Panc1 (cell line): ENCODE data around the gene GSTM3. TPM values are rescaled to one million over a fixed set of nuclear protein-coding genes. Genes with fewer than 3 reads are reported as not detected.

Source experiments
- ATAC-seq: fragments of 200-7000 bp; cut with Tn5 transposase; 2 replicates; pipeline ENCODE4 v1.9.1; 2020; ENCODE audit warnings: mild to moderate bottlenecking, moderate library complexity
- BruUV-seq: library from RNA; stranded (reverse); fragments of 400-500 nt; replicated peaks from 2 replicates; lab custom pipeline; 2021; lab: Mats Ljungman, UMichigan
- CTCF ChIA-PET: fragments of 300-600 bp; sonication (Branson Sonifier 250); formaldehyde crosslinking; loops from one replicate; lab custom pipeline; 2022; ENCODE audit warnings: antibody characterized with exemption; lab: Charles Lee
- POLR2A ChIA-PET: fragments of 300-600 bp; sonication (Branson Sonifier 250); formaldehyde crosslinking; loops from one replicate; lab custom pipeline; 2022; ENCODE audit warnings: antibody characterized with exemption; lab: Charles Lee
- DNase-seq: peaks from one replicate; pipeline ENCODE4 v3.0.0-alpha.2; 2010; ENCODE audit warnings: low read depth, low spot score
- H3K27ac ChIP-seq: 2 replicates; pipeline ENCODE4 v1.5.1; 2011; ENCODE audit warnings: mild to moderate bottlenecking, low read length, inconsistent platforms
- H3K27me3 ChIP-seq: fragments of 200-500 bp; sonication (Bioruptor generic); 2 replicates; pipeline ENCODE4 v1.6.0; 2014; ENCODE audit warnings: low read length, inconsistent platforms; ENCODE audit not compliant: control insufficient read depth, insufficient read depth
- H3K36me3 ChIP-seq: fragments of 200-500 bp; sonication (Bioruptor generic); 2 replicates; pipeline ENCODE4 v1.5.1; 2014; ENCODE audit warnings: inconsistent platforms, mild to moderate bottlenecking, low read length, moderate library complexity; ENCODE audit not compliant: control insufficient read depth, insufficient read depth
- H3K4me1 ChIP-seq: 2 replicates; pipeline ENCODE4 v1.5.1; 2011; ENCODE audit warnings: inconsistent platforms, mild to moderate bottlenecking, low read length, moderate library complexity; ENCODE audit not compliant: control insufficient read depth, insufficient read depth
- H3K4me3 ChIP-seq, 2 experiments: 2 replicates each; pipeline ENCODE4 v1.5.1; 2011 to 2012; ENCODE audit warnings: low read depth in 2 of 2, low read length in 2 of 2, mild to moderate bottlenecking in 2 of 2, inconsistent platforms in 1 of 2, moderate library complexity in 1 of 2
- H3K9me3 ChIP-seq: fragments of 200-500 bp; sonication (Bioruptor generic); 2 replicates; pipeline ENCODE4 v1.5.1; 2014; ENCODE audit warnings: low read depth, mild to moderate bottlenecking, inconsistent platforms, low read length, moderate library complexity; ENCODE audit not compliant: control insufficient read depth, insufficient read depth
- CTCF ChIP-seq: fragments of 450-650 bp; IDR thresholded peaks from 2 replicates; pipeline ENCODE4 v1.5.1; 2017; ENCODE audit warnings: mild to moderate bottlenecking
- POLR2AphosphoS5 ChIP-seq: IDR thresholded peaks from 2 replicates; pipeline ENCODE4 v1.6.1; 2012; ENCODE audit warnings: mild to moderate bottlenecking, low read depth, low read length, moderate library complexity
- REST ChIP-seq, 2 experiments: IDR thresholded peaks; 2 replicates each; pipeline ENCODE4 v1.6.1; 2011 to 2012; ENCODE audit warnings: low read depth in 2 of 2, control low read depth in 1 of 2, low read length in 1 of 2, mild to moderate bottlenecking in 1 of 2, moderate library complexity in 1 of 2; ENCODE audit not compliant: insufficient read depth in 1 of 2
- SIN3A ChIP-seq: IDR thresholded peaks from 2 replicates; pipeline ENCODE4 v1.6.1; 2012; ENCODE audit warnings: low read depth, mild to moderate bottlenecking, low read length, moderate library complexity, borderline replicate concordance; ENCODE audit not compliant: insufficient read depth
- TCF7L2 ChIP-seq: IDR thresholded peaks from 2 replicates; pipeline ENCODE4 v1.6.1; 2011; ENCODE audit warnings: mild to moderate bottlenecking, low read depth, low read length, inconsistent platforms
- in situ Hi-C: cut with HindIII; loops from 2 replicates; pipeline ENCODE4 v1.10.0; 2016; ENCODE audit warnings: low sequenced_read_pairs, low pct_unique_long_range_greater_than_20kb
- intact Hi-C: fragments of 100-400 bp; cut with micrococcal nuclease; formaldehyde crosslinking; loops from one replicate; pipeline ENCODE4 v1.10.0; 2022; ENCODE audit not compliant: unreplicated experiment
- total RNA-seq: library from RNA; stranded (reverse); gene quantifications from one replicate; pipeline ENCODE4 v1.2.1, GENCODE V29; 2021; ENCODE audit not compliant: unreplicated experiment

Gene GSTM3
- total RNA-seq, 1 experiment from 2014 or later = 93.1 TPM

GRCh38 chr1:109751531-109752260, 10.9 kb upstream of the GSTM3 start:
- DNase-seq (no peak), ATAC-seq (no peak)
- H3K27ac ChIP-seq = no peak overlapping the region
- ChIA-PET POLR2A (no interaction called here), CTCF (no interaction called here)
- no peaks in the 10 kb centered on the region for H3K36me3 ChIP-seq
- in situ Hi-C loops = no loop called here
- H3K4me1 ChIP-seq = no peaks in the 10 kb centered on the region
- H3K27me3 ChIP-seq = no peaks in the 10 kb centered on the region
- H3K4me3 ChIP-seq = no peak overlapping the region
- BruUV-seq = no TSS peak
- no peaks in the 10 kb centered on the region for H3K9me3 ChIP-seq
- intact Hi-C loops = no loop called here
- no peak for TF ChIP-seq TCF7L2
- TF ChIP-seq CTCF = no peak
- no peak for TF ChIP-seq POLR2AphosphoS5
- TF ChIP-seq SIN3A = no peak
- no peak for TF ChIP-seq REST (IDR thresholded peaks at IDR 0.05; ENCODE audit: insufficient read depth in 1 of 2, low read depth in 2 of 2, low read length in 1 of 2)

- no peak for DNase-seq
- no peaks in the 10 kb centered on the region for H3K27me3 ChIP-seq
- ChIA-PET POLR2A (no interaction called here), CTCF (no interaction called here)
- ATAC-seq = no peak
- H3K36me3 ChIP-seq = no peaks in the 10 kb centered on the region
- H3K4me1 ChIP-seq = no peaks in the 10 kb centered on the region
- no peak for TF ChIP-seq REST (IDR thresholded peaks at IDR 0.05; ENCODE audit: insufficient read depth in 1 of 2, low read depth in 2 of 2, low read length in 1 of 2)
- no peak for TF ChIP-seq SIN3A
- no peak for TF ChIP-seq POLR2AphosphoS5
- H3K27ac ChIP-seq = no peak overlapping the region
- H3K9me3 ChIP-seq = no peaks in the 10 kb centered on the region
- H3K4me3 ChIP-seq = no peak overlapping the region
- no TSS peak for BruUV-seq
- intact Hi-C loops = no loop called here
- in situ Hi-C loops = no loop called here
Measured at GRCh38 chr1:109750920-109751319, 10.1 kb upstream of the GSTM3 start.
